HCT116 (cell line): Measurements from ENCODE around the gene MAP2K6. TPM values are rescaled to one million over a fixed set of nuclear protein-coding genes. Genes with fewer than 3 reads are reported as not detected.

Experiments used
- ATAC-seq: fragments of 200-7000 bp; cut with Tn5 transposase; 2 replicates; pipeline ENCODE4 v1.9.1; 2020; ENCODE audit warnings: mild to moderate bottlenecking, moderate library complexity
- BruUV-seq: library from RNA; stranded (reverse); fragments of 400-500 nt; replicated peaks from 2 replicates; lab custom pipeline; 2021; lab: Mats Ljungman, UMichigan
- CTCF ChIA-PET: fragments of 300-600 bp; sonication (Branson Sonifier 250); formaldehyde crosslinking; loops from one replicate; lab custom pipeline; 2021; ENCODE audit warnings: antibody characterized with exemption; lab: Charles Lee
- POLR2A ChIA-PET: fragments of 300-600, 350-600 bp; sonication (Branson Sonifier 250); formaldehyde crosslinking; loops from one replicate; lab custom pipeline; 2021; ENCODE audit warnings: antibody characterized with exemption; lab: Charles Lee
- RAD21 ChIA-PET, 2 experiments: fragments of 300-600 bp; sonication (Branson Sonifier 250); formaldehyde crosslinking; loops; one replicate each; lab custom pipeline; 2023; ENCODE audit warnings: low total read pairs in 2 of 2; ENCODE audit not compliant: uncharacterized antibody in 2 of 2, unreplicated experiment in 2 of 2, low non-redundant PET in 1 of 2; lab: Charles Lee
- DNase-seq: peaks from one replicate; pipeline ENCODE4 v3.0.0-alpha.2; 2010; ENCODE audit warnings: low read depth, low spot score
- H2AFZ ChIP-seq: fragments of 200-600 bp; shearing (Covaris generic), sonication (generic); 2 replicates; pipeline ENCODE4 v1.6.1; 2017; ENCODE audit warnings: low read depth, mixed run types, mixed read lengths, antibody characterized with exemption, low read length; ENCODE audit not compliant: poor library complexity, severe bottlenecking
- H3K27ac ChIP-seq: 2 replicates; pipeline ENCODE4 v1.5.1; 2012; ENCODE audit warnings: low read depth, low read length
- H3K27me3 ChIP-seq: fragments of 200-600 bp; sonication (generic); 2 replicates; pipeline ENCODE4 v1.6.1; 2016; ENCODE audit warnings: mixed run types, low read length, mixed read lengths; ENCODE audit not compliant: insufficient read depth
- H3K36me3 ChIP-seq, 2 experiments: fragments of 200-500 bp in 1 of 2; fragments of 200-600 bp in 1 of 2; sonication (Bioruptor generic) in 1 of 2; sonication (generic) in 1 of 2; 2 replicates each; pipeline versions ENCODE4 v1.5.1 to v1.6.1; 2014 to 2016; ENCODE audit warnings: low read length in 2 of 2, inconsistent platforms in 1 of 2, mixed read lengths in 1 of 2, mixed run types in 1 of 2; ENCODE audit not compliant: insufficient read depth in 2 of 2, control insufficient read depth in 1 of 2
- H3K4me1 ChIP-seq, 2 experiments: fragments of 200-600 bp in 1 of 2; sonication (generic) in 1 of 2; 2 replicates each; pipeline versions ENCODE4 v1.5.1 to v1.6.1; 2012 to 2017; ENCODE audit warnings: low read length in 2 of 2, inconsistent platforms in 1 of 2, mild to moderate bottlenecking in 1 of 2, mixed read lengths in 1 of 2, mixed run types in 1 of 2, moderate library complexity in 1 of 2; ENCODE audit not compliant: insufficient read depth in 2 of 2, control insufficient read depth in 1 of 2
- H3K4me2 ChIP-seq: fragments of 200-600 bp; sonication (generic); 2 replicates; pipeline ENCODE4 v1.6.1; 2017; ENCODE audit warnings: mixed run types, low read length, mixed read lengths
- H3K4me3 ChIP-seq, 2 experiments: fragments of 200-600 bp in 1 of 2; sonication (generic) in 1 of 2; replicated peaks in 1 of 2; 2 replicates each; pipeline ENCODE4 v1.5.1; 2011 to 2016; ENCODE audit warnings: low read length in 2 of 2, control low read depth in 1 of 2, low read depth in 1 of 2, mild to moderate bottlenecking in 1 of 2, mixed read lengths in 1 of 2, mixed run types in 1 of 2
- H3K79me2 ChIP-seq: fragments of 200-600 bp; sonication (generic); 2 replicates; pipeline ENCODE4 v1.6.1; 2017; ENCODE audit warnings: mild to moderate bottlenecking, mixed run types, low read length, moderate library complexity, mixed read lengths; ENCODE audit not compliant: insufficient read depth
- H3K9ac ChIP-seq: fragments of 200-600 bp; sonication (generic); 2 replicates; pipeline ENCODE4 v1.6.1; 2016; ENCODE audit warnings: low read length, mixed read lengths
- H3K9me2 ChIP-seq: fragments of 200-600 bp; sonication (generic), shearing (Covaris generic); 2 replicates; pipeline ENCODE4 v1.6.1; 2017; ENCODE audit warnings: mixed run types, mild to moderate bottlenecking, moderate library complexity; ENCODE audit not compliant: insufficient read depth
- H3K9me3 ChIP-seq, 2 experiments: fragments of 200-500 bp in 1 of 2; fragments of 200-600 bp in 1 of 2; sonication (Bioruptor generic) in 1 of 2; sonication (generic) in 1 of 2; 2 replicates each; pipeline ENCODE4 v1.6.1; 2014 to 2017; ENCODE audit warnings: low read length in 2 of 2, mixed read lengths in 2 of 2, inconsistent platforms in 1 of 2, low read depth in 1 of 2, mild to moderate bottlenecking in 1 of 2, mixed run types in 1 of 2, moderate library complexity in 1 of 2; ENCODE audit not compliant: control insufficient read depth in 1 of 2, insufficient read depth in 1 of 2
- H4K20me1 ChIP-seq: fragments of 200-600 bp; sonication (generic), shearing (Covaris generic); 2 replicates; pipeline ENCODE4 v1.6.1; 2017; ENCODE audit warnings: mixed run types, mild to moderate bottlenecking, moderate library complexity; ENCODE audit not compliant: insufficient read depth
- CBX3 ChIP-seq: IDR thresholded peaks from 2 replicates; pipeline ENCODE4 v1.6.1; 2012; ENCODE audit warnings: low read depth
- CTCF ChIP-seq, 3 experiments: fragments of 200-600 bp in 1 of 3; sonication (generic) in 1 of 3; IDR thresholded peaks in 2 of 3; conservative IDR thresholded peaks in 1 of 3; 2 replicates each; pipeline ENCODE4 v1.5.1; 2012 to 2017; ENCODE audit warnings: low read depth in 2 of 3, low read length in 2 of 3, antibody characterized with exemption in 1 of 3, borderline replicate concordance in 1 of 3, control low read depth in 1 of 3, mild to moderate bottlenecking in 1 of 3, mixed read lengths in 1 of 3, mixed run types in 1 of 3, moderate library complexity in 1 of 3; ENCODE audit not compliant: insufficient read depth in 1 of 3
- EGR1 ChIP-seq: IDR thresholded peaks from 2 replicates; pipeline ENCODE4 v1.6.1; 2012; ENCODE audit warnings: low read depth
- FOSL1 ChIP-seq: IDR thresholded peaks from 2 replicates; pipeline ENCODE4 v1.6.1; 2012; ENCODE audit warnings: low read depth
- JUND ChIP-seq: IDR thresholded peaks from 2 replicates; pipeline ENCODE4 v1.6.1; 2012
- SP1 ChIP-seq: IDR thresholded peaks from 2 replicates; pipeline ENCODE4 v1.6.1; 2012; ENCODE audit warnings: low read depth
- SRF ChIP-seq: IDR thresholded peaks from 2 replicates; pipeline ENCODE4 v1.6.1; 2012; ENCODE audit warnings: low read depth
- TCF7L2 ChIP-seq: IDR thresholded peaks from 2 replicates; pipeline ENCODE4 v1.7.0; 2011; ENCODE audit warnings: borderline replicate concordance, inconsistent platforms; ENCODE audit not compliant: insufficient read depth, insufficient read length; ENCODE audit errors: extremely low read depth
- ZFX ChIP-seq: fragments of 450-650 bp; IDR thresholded peaks from 2 replicates; pipeline ENCODE4 v1.6.1; 2017
- ZNF274 ChIP-seq: fragments of 200-500 bp; sonication (Bioruptor generic); IDR thresholded peaks from 2 replicates; pipeline ENCODE4 v1.6.1; 2014; ENCODE audit warnings: mild to moderate bottlenecking, low read depth, low read length, inconsistent platforms
- intact Hi-C: fragments of 100-400 bp; cut with micrococcal nuclease; formaldehyde crosslinking; loops from 2 replicates; pipeline ENCODE4 v1.10.0; 2022
- total RNA-seq: library from RNA; stranded (reverse); gene quantifications from one replicate; pipeline ENCODE4 v1.2.1, GENCODE V29; 2021; ENCODE audit not compliant: unreplicated experiment
- TF ChIP-seq, protein P1 (sequence below): IDR thresholded peaks from 2 replicates; pipeline ENCODE4 v1.6.1; 2011; ENCODE audit warnings: mild to moderate bottlenecking, low read length, moderate library complexity; ENCODE audit not compliant: insufficient replicate concordance; ENCODE audit errors: extremely low read depth
- TF ChIP-seq, protein P2 (sequence below): IDR thresholded peaks from 2 replicates; pipeline ENCODE4 v1.6.1; 2012

MAP2K6 gene
- total RNA-seq, 1 experiment from 2014 or later, result 0.22 TPM

DNA sequence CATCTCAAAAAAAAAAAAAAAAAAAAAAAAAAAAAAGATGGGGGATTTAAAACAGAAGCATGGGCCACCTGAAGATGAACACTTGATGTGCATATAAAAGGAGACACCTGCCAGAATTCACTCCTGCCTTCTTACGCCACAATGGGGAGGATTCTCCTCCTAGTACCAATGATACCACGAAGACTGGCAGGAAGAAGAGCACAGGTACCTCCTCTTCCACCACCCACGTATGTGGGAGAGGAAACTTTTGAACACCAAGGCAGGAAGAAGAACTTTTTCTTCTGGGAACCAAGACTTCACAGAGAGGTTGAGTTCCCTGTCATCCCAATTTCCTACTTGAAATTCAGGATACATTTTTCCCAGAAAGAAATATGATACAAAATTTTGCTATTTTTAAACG, 2.7 kb upstream of the MAP2K6 start (continued):
- no peak for TF ChIP-seq CBX3
- TF ChIP-seq JUND, result no peak
- TF ChIP-seq, protein P1, sequence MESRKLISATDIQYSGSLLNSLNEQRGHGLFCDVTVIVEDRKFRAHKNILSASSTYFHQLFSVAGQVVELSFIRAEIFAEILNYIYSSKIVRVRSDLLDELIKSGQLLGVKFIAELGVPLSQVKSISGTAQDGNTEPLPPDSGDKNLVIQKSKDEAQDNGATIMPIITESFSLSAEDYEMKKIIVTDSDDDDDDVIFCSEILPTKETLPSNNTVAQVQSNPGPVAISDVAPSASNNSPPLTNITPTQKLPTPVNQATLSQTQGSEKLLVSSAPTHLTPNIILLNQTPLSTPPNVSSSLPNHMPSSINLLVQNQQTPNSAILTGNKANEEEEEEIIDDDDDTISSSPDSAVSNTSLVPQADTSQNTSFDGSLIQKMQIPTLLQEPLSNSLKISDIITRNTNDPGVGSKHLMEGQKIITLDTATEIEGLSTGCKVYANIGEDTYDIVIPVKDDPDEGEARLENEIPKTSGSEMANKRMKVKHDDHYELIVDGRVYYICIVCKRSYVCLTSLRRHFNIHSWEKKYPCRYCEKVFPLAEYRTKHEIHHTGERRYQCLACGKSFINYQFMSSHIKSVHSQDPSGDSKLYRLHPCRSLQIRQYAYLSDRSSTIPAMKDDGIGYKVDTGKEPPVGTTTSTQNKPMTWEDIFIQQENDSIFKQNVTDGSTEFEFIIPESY, result no peak
- TF ChIP-seq, protein P2, sequence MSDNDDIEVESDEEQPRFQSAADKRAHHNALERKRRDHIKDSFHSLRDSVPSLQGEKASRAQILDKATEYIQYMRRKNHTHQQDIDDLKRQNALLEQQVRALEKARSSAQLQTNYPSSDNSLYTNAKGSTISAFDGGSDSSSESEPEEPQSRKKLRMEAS, result no peak
- no peak for TF ChIP-seq ZFX
- no peak for TF ChIP-seq TCF7L2

DNA sequence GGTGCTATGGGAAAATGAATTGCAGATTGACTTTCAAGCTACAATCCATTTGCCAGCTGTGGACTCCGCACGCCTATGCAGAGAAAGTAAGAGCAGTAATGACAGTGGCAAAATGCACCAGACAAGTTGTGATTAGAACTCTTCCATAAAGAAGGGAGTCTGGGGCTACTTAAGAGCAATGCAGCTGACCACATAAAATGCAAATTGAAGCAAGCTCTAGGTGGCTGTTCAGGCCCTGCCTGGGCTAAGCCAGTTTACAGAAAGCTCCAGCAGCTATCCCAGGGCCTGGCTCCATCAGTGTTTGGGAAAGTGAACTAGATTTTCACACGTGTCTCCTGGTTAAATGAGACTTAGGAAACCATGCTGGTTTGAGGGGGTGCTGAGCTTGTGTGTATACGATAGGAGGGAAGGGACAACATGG, 2.2 kb upstream of the MAP2K6 start:
- Histone ChIP-seq H2AFZ (no peak overlapping the region), H3K27me3 (no peaks in the 10 kb centered on the region), H3K79me2 (no peaks in the 10 kb centered on the region), H3K36me3 (no peaks in the 10 kb centered on the region), H3K4me1 (no peaks in the 10 kb centered on the region), H3K9me2 (no peaks in the 10 kb centered on the region), H3K4me3 (no peak overlapping the region), H3K9ac (no peak overlapping the region), H4K20me1 (no peaks in the 10 kb centered on the region), H3K9me3 (no peaks in the 10 kb centered on the region), H3K4me2 (no peak overlapping the region), H3K27ac (no peak overlapping the region)
- no TSS peak for BruUV-seq
- ATAC-seq (no peak), DNase-seq (no peak)
- CTCF ChIA-PET, result interaction anchor here (1.6 kb wide), 1 partner anchor 18 kb away, joined by 6 read pairs; no protein-coding TSS in a partner anchor
- POLR2A ChIA-PET, result no interaction called here
- TF ChIP-seq JUND (no peak), FOSL1 (no peak), EGR1 (no peak), CTCF (IDR thresholded peaks at IDR 0.05 in 2 of 3, conservative IDR thresholded peaks at IDR 0.05 in 1 of 3; ENCODE audit: borderline replicate concordance in 1 of 3, insufficient read depth in 1 of 3, low read depth in 2 of 3, low read length in 2 of 3) (no peak), CBX3 (no peak), ZNF274 (no peak), TCF7L2 (no peak), SRF (no peak), SP1 (no peak)
- RAD21 ChIA-PET, result no interaction called here
- intact Hi-C loops, result no loop called here
